ENCODE measurements around the gene PCSK6.

The PCSK6 gene

GRCh38 chr15:101474233-101474632 is 15.3 kb downstream of the PCSK6 start:
- in situ Hi-C loops (cut with MboI; ENCODE audit: low pct_unique_long_range_greater_than_20kb, low sequenced_read_pairs, unreplicated experiment), result no loop called here
- TF ChIP-seq, protein P1, sequence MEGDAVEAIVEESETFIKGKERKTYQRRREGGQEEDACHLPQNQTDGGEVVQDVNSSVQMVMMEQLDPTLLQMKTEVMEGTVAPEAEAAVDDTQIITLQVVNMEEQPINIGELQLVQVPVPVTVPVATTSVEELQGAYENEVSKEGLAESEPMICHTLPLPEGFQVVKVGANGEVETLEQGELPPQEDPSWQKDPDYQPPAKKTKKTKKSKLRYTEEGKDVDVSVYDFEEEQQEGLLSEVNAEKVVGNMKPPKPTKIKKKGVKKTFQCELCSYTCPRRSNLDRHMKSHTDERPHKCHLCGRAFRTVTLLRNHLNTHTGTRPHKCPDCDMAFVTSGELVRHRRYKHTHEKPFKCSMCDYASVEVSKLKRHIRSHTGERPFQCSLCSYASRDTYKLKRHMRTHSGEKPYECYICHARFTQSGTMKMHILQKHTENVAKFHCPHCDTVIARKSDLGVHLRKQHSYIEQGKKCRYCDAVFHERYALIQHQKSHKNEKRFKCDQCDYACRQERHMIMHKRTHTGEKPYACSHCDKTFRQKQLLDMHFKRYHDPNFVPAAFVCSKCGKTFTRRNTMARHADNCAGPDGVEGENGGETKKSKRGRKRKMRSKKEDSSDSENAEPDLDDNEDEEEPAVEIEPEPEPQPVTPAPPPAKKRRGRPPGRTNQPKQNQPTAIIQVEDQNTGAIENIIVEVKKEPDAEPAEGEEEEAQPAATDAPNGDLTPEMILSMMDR (IDR thresholded peaks at IDR 0.05; ENCODE audit: extremely low read depth, insufficient read depth, missing control alignments), result no peak
- DNase-seq (ENCODE audit: low spot score), result no peak

DNA sequence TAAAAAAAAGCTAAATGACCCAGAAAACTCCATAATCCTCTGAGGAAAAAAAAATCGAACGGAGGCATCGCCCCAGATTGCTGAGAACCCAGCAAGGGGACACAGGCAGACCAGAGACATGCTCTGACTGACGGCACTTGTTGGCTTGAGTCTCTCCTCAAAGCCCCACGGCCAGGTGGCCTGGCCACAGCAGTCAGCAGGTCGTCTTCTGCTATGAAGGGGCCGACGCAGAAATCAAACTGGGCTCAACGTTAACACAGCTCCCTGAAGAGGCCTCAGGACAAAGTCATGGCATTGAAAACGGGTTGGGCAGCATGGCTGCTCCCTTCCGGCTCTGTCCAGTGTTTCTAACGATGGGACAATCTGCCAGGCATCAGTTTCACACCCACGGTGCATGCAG is 17.5 kb downstream of the PCSK6 start:
- TF ChIP-seq, protein P1 (IDR thresholded peaks at IDR 0.05; ENCODE audit: extremely low read depth, insufficient read depth, missing control alignments), result no peak
- DNase-seq (ENCODE audit: low spot score), result no peak
- in situ Hi-C loops (cut with MboI; ENCODE audit: low pct_unique_long_range_greater_than_20kb, low sequenced_read_pairs, unreplicated experiment), result no loop called here

DNA sequence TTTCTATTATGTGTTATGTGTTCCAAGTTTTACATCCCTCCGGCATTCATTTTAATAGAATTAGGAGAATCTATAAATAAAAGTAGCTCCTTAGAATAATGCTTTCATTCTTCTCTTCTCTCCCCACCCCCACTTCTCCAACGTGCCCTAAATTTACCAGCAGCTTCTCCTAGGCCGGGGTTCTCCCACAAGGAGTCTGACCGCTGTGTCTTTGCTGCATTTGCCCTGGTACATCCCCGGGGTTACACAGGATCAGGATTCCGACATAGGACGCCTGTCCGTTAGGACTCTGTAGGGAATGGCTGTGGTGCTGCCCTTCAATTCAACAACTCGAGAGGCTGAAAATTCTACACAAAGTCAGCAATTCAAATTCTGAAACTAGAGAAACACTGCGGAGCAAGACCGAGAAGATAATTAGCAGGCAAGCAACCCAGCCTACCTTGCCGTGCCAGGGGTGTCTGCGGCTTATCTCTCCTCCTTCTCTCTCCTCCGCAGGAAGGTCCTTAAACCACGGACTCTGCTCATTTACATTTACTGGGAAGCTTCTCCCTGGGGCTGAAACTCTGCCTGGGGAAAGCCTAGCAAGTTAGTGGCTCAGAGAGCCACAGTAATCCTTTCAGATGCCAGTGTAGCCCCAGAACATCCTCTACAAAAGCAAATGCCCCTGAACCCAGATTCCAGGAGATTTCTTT is 18.8 kb downstream of the PCSK6 start:
- TF ChIP-seq, protein P1 (IDR thresholded peaks at IDR 0.05; ENCODE audit: extremely low read depth, insufficient read depth, missing control alignments), result no peak
- DNase-seq (ENCODE audit: low spot score), result no peak
- in situ Hi-C loops (cut with MboI; ENCODE audit: low pct_unique_long_range_greater_than_20kb, low sequenced_read_pairs, unreplicated experiment), result no loop called here

DNA sequence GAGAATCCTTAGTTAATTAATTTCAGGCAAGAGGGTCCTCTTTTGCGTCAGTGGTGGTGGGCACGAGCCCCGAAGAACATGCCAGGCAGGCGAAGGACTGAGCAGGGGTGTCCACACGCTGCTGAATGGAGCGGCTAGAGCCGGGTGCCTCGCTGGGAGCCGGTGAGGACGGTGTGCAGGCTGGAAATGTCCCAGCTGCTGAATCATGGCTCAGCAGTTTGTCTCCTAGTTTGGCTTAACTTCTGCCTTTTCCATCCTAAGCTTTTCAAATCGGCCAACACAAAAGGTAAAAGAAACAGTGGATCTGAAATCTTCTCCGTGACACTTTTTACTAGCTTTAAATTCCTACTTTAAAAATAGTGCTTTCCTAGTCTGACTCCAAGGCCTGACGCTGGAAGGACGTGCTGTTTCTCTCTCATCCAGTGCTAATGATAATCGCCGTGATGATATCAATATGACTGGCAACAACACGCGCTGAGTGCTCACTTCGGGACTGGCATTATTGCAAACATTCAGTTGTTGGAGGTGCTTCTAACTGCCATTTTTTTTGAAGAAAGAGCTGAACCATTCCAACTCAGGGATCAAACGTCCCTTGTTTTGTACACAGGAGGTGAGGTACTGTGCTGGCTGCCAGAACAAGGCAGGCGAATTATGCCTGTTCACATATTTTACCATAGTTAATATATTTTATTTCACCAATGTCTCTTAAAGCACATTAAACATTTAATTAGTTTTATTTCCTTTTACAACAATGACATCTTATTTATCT is 19.8 kb downstream of the PCSK6 start:
- DNase-seq (ENCODE audit: low spot score), result no peak
- TF ChIP-seq, protein P1 (IDR thresholded peaks at IDR 0.05; ENCODE audit: extremely low read depth, insufficient read depth, missing control alignments), result no peak
- in situ Hi-C loops (cut with MboI; ENCODE audit: low pct_unique_long_range_greater_than_20kb, low sequenced_read_pairs, unreplicated experiment), result no loop called here

GRCh38 chr15:101466188-101466587 is 23.3 kb downstream of the PCSK6 start:
- TF ChIP-seq, protein P1 (IDR thresholded peaks at IDR 0.05; ENCODE audit: extremely low read depth, insufficient read depth, missing control alignments), result no peak
- no peak for DNase-seq (ENCODE audit: low spot score)
- in situ Hi-C loops (cut with MboI; ENCODE audit: low pct_unique_long_range_greater_than_20kb, low sequenced_read_pairs, unreplicated experiment), result no loop called here

- TF ChIP-seq, protein P1 (IDR thresholded peaks at IDR 0.05; ENCODE audit: extremely low read depth, insufficient read depth, missing control alignments), result no peak
- in situ Hi-C loops (cut with MboI; ENCODE audit: low pct_unique_long_range_greater_than_20kb, low sequenced_read_pairs, unreplicated experiment), result no loop called here
- no peak for DNase-seq (ENCODE audit: low spot score)
These were observed 24.4 kb downstream of the PCSK6 start for GRCh38 chr15:101464999-101465669.

All from GM13977 (cell line).